ENCODE results near the gene IMPA2. TPM values are rescaled to one million over a fixed set of nuclear protein-coding genes. Genes with fewer than 3 reads are reported as not detected.

Gene IMPA2
- total RNA-seq, 1 donor from 2014 or later, result 2.5 TPM

- DNase-seq (ENCODE audit: extremely low read depth, low read depth, low spot score), result no peak
Observed at GRCh38 chr18:12041561-12041960, 60.3 kb downstream of the IMPA2 start.

- DNase-seq (ENCODE audit: extremely low read depth, low read depth, low spot score), result no peak
Observed at GRCh38 chr18:12043811-12044210, 62.5 kb downstream of the IMPA2 start.

DNA sequence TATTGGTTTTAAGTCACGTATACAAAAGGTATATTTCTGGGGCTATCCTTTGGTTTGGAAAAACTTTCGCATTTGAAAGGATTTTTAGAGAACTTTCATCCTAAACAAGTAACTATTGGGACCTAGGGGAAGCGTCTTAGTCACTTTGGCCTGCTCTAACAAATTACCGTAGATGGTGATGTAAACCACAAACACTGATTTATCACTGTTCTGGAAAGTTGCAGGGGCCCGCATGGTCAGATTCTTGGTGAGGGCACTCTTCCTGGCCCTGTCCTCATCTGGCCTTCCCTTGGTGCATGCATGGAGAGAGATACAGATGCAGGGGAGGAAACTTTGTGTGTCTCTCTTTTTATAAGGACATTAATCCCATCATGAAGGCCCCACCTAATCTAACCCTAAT, 63.3 kb downstream of the IMPA2 start:
- DNase-seq (ENCODE audit: extremely low read depth, low read depth, low spot score), result no peak

- DNase-seq (ENCODE audit: extremely low read depth, low read depth, low spot score), result no peak
Observed at GRCh38 chr18:12046046-12046750, 64.9 kb downstream of the IMPA2 start.

DNA sequence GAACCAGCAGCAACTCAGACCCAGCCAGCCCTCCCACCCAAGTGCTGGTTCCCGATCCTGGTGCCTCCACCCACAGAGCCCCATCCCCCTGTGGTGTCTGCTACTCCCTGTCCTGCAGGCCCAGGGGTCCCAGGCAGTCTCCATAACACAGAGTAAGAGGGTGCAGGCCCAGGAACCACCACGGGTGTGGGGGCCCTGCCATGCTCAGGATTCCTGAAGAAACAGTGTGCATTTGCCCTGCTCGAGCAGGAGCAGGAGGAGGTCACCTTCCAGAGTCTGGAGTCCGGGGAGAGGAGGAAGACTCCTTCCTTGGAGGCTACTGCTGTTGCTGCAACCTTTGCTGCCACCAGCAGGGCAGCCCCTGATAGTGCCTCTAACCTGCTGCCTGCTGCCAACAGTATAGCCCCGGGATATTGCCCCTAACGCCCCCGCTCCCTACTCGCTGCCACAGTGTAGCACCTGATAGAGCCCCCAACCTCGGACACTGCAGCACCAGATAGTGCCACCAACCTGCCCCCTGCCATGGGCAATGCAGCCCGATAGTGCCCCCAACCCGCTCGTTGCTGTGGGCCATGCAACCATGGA, 65.5 kb downstream of the IMPA2 start:
- no peak for DNase-seq (ENCODE audit: extremely low read depth, low read depth, low spot score)

GRCh38 chr18:12048010-12048826, 66.9 kb downstream of the IMPA2 start:
- no peak for DNase-seq (ENCODE audit: extremely low read depth, low read depth, low spot score)

GRCh38 chr18:12048827-12049175, 67.5 kb downstream of the IMPA2 start:
- no peak for DNase-seq (ENCODE audit: extremely low read depth, low read depth, low spot score)

DNA sequence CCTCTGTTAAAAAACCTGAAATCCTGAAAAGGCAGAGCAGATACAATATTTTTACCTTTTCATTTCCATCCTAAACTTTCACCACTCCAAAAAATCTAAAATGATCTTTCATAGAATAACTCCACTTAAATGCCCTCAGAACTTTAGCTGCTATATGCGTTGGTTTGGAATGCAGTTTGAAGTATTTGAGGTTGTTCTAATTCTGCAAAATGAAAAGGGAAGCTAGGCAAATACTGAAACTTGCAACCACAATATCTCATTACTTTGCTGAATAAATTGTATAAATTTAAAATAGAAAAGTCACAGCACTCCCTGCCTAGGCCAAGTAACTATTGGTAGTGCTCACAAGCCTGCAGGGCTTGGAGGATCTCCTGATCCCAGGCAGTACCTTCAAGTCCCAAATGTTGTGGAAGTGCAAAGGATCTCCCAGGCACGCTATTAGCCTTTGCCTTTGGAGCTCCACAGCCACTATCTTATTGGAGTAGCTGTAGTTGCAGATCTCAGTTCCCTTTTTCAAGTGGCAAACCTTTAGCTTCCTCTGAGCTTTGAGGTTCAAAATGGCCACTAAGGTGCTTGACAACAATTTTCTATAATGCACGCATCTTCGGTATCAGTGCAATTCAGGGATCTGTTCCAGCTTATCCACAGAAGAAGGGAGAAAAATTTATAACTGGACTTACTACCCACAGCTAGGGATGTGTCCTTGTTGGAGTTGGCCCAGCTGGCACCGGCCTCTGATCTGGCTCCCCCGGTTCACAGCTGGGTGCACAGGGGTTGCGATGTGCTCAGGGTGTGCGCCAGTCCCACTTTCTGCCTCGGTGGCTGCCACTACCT, 68.9 kb downstream of the IMPA2 start:
- DNase-seq (ENCODE audit: extremely low read depth, low read depth, low spot score), result no peak

DNA sequence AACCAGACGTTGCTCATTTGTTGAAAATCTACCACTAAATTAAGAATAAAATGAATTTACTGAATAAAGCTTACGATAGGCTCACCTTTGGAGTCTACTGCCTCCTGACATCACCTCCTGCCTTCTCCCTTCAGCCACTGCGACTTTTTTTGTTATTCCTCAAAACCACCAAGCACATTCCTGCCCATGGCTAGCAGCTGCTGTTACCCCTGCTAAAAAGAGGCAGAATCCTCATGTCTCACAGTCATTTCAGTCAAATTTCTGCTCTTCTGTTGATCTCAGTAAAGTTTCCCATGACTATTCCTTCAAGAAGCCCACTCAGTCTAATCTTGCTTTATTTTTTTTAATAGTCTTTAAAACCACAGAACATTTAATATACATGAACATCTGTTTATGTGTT, 71.6 kb downstream of the IMPA2 start:
- no peak for DNase-seq (ENCODE audit: extremely low read depth, low read depth, low spot score)

GRCh38 chr18:12053289-12053688, 72.0 kb downstream of the IMPA2 start:
- DNase-seq (ENCODE audit: extremely low read depth, low read depth, low spot score), result no peak

GRCh38 chr18:12056034-12056883, 75.0 kb downstream of the IMPA2 start:
- DNase-seq (ENCODE audit: extremely low read depth, low read depth, low spot score), result no peak

GRCh38 chr18:12056884-12057402, 75.6 kb downstream of the IMPA2 start:
- no peak for DNase-seq (ENCODE audit: extremely low read depth, low read depth, low spot score)

GRCh38 chr18:12057419-12058039, 76.2 kb downstream of the IMPA2 start:
- DNase-seq (ENCODE audit: extremely low read depth, low read depth, low spot score), result no peak

DNA sequence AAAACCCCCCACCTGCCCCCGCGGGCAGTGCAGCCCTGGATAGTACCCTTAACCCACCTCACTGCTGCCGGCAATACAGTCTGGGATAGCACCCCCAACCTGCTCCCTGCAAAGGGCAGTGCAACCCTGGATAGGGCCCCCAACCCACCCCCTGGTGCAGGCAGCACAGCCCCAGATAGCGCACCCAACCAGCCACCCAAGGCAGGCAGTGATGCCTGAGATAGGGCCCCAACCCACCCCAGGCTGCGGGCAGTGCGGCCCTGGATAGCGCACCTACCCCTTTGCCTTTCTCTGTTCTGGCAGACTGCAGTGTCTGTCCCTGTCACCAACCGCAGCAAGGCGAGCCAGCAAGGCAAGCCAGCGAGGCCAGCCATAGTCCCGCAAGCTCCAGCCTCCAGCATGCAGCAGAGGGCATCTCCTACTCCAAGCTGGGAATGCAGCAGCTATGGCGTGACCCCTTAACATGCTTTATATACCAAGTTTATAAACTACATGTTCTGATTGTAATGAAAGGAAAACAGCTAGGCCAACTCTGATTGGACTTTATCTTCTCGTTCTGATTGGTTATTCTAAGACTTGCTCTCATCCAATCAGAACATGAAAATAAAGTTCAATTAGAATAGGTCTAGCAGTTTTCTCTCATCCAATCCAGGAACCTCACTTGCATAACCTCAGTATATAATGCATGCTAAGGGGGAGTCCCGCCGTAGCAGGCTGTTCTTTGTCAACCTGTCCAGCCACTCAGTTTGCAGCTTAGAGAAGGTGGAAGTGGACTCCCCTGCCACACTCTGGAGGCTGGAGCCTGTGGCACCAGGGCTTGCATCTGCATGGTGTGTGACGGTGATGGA, 78.3 kb downstream of the IMPA2 start:
- no peak for DNase-seq (ENCODE audit: extremely low read depth, low read depth, low spot score)

- no peak for DNase-seq (ENCODE audit: extremely low read depth, low read depth, low spot score)
Observed at GRCh38 chr18:12060182-12060870, 79.0 kb downstream of the IMPA2 start.

GRCh38 chr18:12061685-12062084, 80.4 kb downstream of the IMPA2 start:
- no peak for DNase-seq (ENCODE audit: extremely low read depth, low read depth, low spot score)

DNA sequence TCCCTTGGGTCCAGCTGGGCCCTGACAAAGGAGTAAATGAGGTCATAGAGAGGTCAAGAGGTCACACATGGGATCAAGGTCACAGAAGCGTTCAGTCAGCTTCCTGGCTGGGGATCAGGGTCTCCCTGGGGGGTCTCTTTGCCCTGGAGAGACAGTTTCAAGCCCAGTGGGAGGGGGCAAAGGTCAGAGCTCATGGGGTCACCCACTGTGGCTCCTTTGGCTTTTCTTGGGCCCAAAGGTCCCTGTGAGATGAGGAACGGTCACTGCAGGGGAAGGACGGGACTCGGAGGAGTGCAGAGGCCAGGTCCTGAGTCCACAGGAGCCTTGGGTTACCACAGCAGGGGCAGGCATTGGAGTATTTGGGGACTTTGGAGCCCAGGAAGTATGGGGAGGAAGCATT, 81.7 kb downstream of the IMPA2 start:
- no peak for DNase-seq (ENCODE audit: extremely low read depth, low read depth, low spot score)
